ENCODE results near the gene ERP44.

ERP44 gene

DNA sequence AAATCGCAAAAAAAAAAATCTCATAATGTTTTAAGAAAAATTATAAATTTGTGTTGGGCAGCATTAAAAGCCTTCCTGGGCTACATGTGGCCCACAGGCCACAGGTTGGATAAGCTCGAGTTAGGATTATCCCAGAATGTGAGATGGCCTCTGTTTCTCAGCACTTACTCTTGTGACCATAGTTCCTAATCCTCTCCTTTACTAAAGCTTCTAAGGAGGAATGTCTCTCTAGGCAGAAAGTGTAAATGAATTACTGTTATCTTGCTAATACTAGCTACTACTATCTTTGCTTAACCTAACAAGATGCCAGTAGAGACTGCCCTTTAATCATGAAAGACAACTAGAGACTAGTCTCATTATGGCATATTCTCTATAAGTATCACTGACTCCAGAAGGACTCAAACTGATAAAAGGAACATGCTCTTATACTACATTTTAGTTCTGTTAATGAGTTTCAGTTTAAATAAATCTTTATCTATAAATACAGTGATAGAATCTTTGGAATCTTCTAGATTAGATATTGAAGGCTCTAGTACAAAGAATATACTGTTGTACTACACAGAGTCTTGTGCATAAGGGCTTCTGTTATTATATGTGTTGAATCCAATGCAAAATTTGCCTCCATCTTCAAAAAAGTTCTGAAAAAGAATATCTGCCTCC lies 14.0 kb upstream of the ERP44 start:
- no peak for DNase-seq (ENCODE audit: low read depth)
- no peak overlapping the region for H3K4me3 ChIP-seq (ENCODE audit: control insufficient read depth, low read depth, low read length)
- TF ChIP-seq CTCF (conservative IDR thresholded peaks at IDR 0.05; ENCODE audit: control insufficient read depth, insufficient read depth, low read depth, low read length) = no peak

GRCh38 chr9:100111235-100111634 lies 12.4 kb upstream of the ERP44 start:
- H3K4me3 ChIP-seq (ENCODE audit: control insufficient read depth, low read depth, low read length) = no peak overlapping the region
- TF ChIP-seq CTCF (conservative IDR thresholded peaks at IDR 0.05; ENCODE audit: control insufficient read depth, insufficient read depth, low read depth, low read length) = no peak
- peak; percentile 99 for DNase-seq (ENCODE audit: low read depth)

GRCh38 chr9:100108559-100108958 lies 9.8 kb upstream of the ERP44 start:
- peak; percentile 23 for DNase-seq (ENCODE audit: low read depth)
- TF ChIP-seq CTCF (conservative IDR thresholded peaks at IDR 0.05; ENCODE audit: control insufficient read depth, insufficient read depth, low read depth, low read length) = no peak
- no peak overlapping the region for H3K4me3 ChIP-seq (ENCODE audit: control insufficient read depth, low read depth, low read length)

DNA sequence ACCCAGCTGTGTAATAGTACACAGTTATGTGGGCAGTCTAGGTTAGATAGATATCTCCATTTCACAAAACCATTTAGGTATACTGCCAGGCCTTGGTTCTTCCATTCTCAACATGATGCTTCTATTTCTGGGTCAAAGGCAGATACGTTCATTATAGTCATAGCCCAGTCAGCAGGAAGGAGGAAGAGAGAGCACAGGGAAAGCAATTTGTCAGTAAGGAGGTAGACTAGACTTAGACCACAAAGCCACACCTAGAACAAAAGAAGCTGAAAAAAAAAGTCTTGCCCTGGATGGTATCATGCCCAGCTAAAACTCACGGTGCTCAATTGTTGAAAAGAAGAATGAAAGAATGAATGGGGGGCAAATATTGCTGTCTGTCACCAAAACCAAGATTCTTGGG lies 7.8 kb upstream of the ERP44 start:
- no peak for TF ChIP-seq CTCF (conservative IDR thresholded peaks at IDR 0.05; ENCODE audit: control insufficient read depth, insufficient read depth, low read depth, low read length)

GRCh38 chr9:100105861-100106260 lies 7.1 kb upstream of the ERP44 start:
- no peak for TF ChIP-seq CTCF (conservative IDR thresholded peaks at IDR 0.05; ENCODE audit: control insufficient read depth, insufficient read depth, low read depth, low read length)
- no peak overlapping the region for H3K4me3 ChIP-seq (ENCODE audit: control insufficient read depth, low read depth, low read length)
- no peak for DNase-seq (ENCODE audit: low read depth)

More for the DNA sequence above, 7.8 kb upstream of the ERP44 start:
- DNase-seq (ENCODE audit: low read depth) = no peak
- no peak overlapping the region for H3K4me3 ChIP-seq (ENCODE audit: control insufficient read depth, low read depth, low read length)

- peak; percentile 29 for DNase-seq (ENCODE audit: low read depth)
- no peak overlapping the region for H3K4me3 ChIP-seq (ENCODE audit: control insufficient read depth, low read depth, low read length)
- TF ChIP-seq CTCF (conservative IDR thresholded peaks at IDR 0.05; ENCODE audit: control insufficient read depth, insufficient read depth, low read depth, low read length) = no peak
These were observed 5.5 kb upstream of the ERP44 start for GRCh38 chr9:100104314-100104713.

DNA sequence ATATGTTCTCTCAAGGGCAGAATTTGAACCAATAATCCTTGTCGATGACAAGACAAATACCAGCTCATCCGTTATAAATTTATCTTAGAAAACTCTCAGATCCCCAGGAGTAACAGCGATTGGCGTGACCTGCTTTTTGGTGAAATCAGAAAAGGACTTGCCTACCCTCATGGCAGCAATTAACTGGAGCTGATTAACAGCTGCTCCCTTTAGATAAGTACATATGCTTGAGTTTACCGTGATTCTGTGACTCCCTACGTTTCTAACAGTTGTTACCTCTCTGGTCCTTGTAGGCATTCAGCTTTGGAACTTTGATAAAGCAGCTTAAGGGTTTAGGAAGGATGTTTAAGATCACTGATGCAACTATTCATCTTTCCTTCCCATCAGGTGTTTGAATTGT lies 2.8 kb upstream of the ERP44 start:
- H3K4me3 ChIP-seq (ENCODE audit: control insufficient read depth, low read depth, low read length) = no peak overlapping the region
- no peak for DNase-seq (ENCODE audit: low read depth)
- TF ChIP-seq CTCF (conservative IDR thresholded peaks at IDR 0.05; ENCODE audit: control insufficient read depth, insufficient read depth, low read depth, low read length) = no peak
